Skeletal muscle tissue (tissue), 1 donor: ENCODE data around the gene NPR3. TPM values are rescaled to one million over a fixed set of nuclear protein-coding genes. Genes with fewer than 3 reads are reported as not detected.

Source experiments
- total RNA-seq: library from RNA; depleted of rRNA; stranded (reverse); fragments of >200 nt; gene quantifications from one replicate; pipeline ENCODE4 v1.2.3, GENCODE V29; 2014

Gene NPR3
- total RNA-seq, 1 donor from 2014 or later: 9.9 TPM

Other genes with a start within 250 kb of the NPR3 start
- gene SUB1, start 125.8 kb upstream of the NPR3 start, total RNA-seq: 98.1 TPM